ENCODE measurements around the gene SCAF4. TPM values are rescaled to one million over a fixed set of nuclear protein-coding genes. Genes with fewer than 3 reads are reported as not detected.
"Not testable (repeated sequence)": the region's sequence is repeated elsewhere in the genome, so short reads cannot be mapped to it uniquely, and the experiment has no call there.

Gene SCAF4
- total RNA-seq, 1 experiment from 2014 or later: 31.2 TPM

GRCh38 chr21:31656199-31657095 lies 75.5 kb downstream of the SCAF4 start:
- CTCF ChIA-PET: no interaction called here
- BruUV-seq (replicated peaks): no TSS peak
- DNase-seq: no peak

GRCh38 chr21:31654821-31655580 lies 76.9 kb downstream of the SCAF4 start:
- H3K27me3 Mint-ChIP-seq (ENCODE audit: unreplicated experiment); BruUV-seq (replicated peaks); H3K4me3 Mint-ChIP-seq (ENCODE audit: low read depth, unreplicated experiment); DNase-seq; intact Hi-C loops (cut with micrococcal nuclease; ENCODE audit: unreplicated experiment); H3K4me1 Mint-ChIP-seq (ENCODE audit: low read depth, unreplicated experiment); H3K27ac Mint-ChIP-seq (ENCODE audit: unreplicated experiment); H3K9me3 Mint-ChIP-seq (ENCODE audit: low read depth, unreplicated experiment); CTCF ChIA-PET: not testable (repeated sequence)
- H3K36me3 Mint-ChIP-seq (ENCODE audit: insufficient read depth, unreplicated experiment): peaks cover 13% of the 10 kb centered on the region

More at GRCh38 chr21:31656199-31657095, 75.5 kb downstream of the SCAF4 start:
- H3K4me3 Mint-ChIP-seq (ENCODE audit: low read depth, unreplicated experiment): no peak overlapping the region
- no peak for TF ChIP-seq CTCF (IDR thresholded peaks at IDR 0.05; ENCODE audit: unreplicated experiment)
- H3K36me3 Mint-ChIP-seq (ENCODE audit: insufficient read depth, unreplicated experiment): peaks cover 26% of the 10 kb centered on the region
- H3K27me3 Mint-ChIP-seq (ENCODE audit: unreplicated experiment): no peaks in the 10 kb centered on the region
- H3K9me3 Mint-ChIP-seq (ENCODE audit: low read depth, unreplicated experiment): no peaks in the 10 kb centered on the region
- intact Hi-C loops (cut with micrococcal nuclease; ENCODE audit: unreplicated experiment): no loop called here
- H3K27ac Mint-ChIP-seq (ENCODE audit: unreplicated experiment): peak overlapping the region; percentile 11
- H3K4me1 Mint-ChIP-seq (ENCODE audit: low read depth, unreplicated experiment): peaks cover 16% of the 10 kb centered on the region

GRCh38 chr21:31654340-31654739 lies 77.6 kb downstream of the SCAF4 start:
- no peak for DNase-seq
- intact Hi-C loops (cut with micrococcal nuclease; ENCODE audit: unreplicated experiment): no loop called here
- no peak for TF ChIP-seq CTCF (IDR thresholded peaks at IDR 0.05; ENCODE audit: unreplicated experiment)
- CTCF ChIA-PET: no interaction called here
- H3K4me3 Mint-ChIP-seq (ENCODE audit: low read depth, unreplicated experiment): no peak overlapping the region
- H3K27me3 Mint-ChIP-seq (ENCODE audit: unreplicated experiment): no peaks in the 10 kb centered on the region
- H3K36me3 Mint-ChIP-seq (ENCODE audit: insufficient read depth, unreplicated experiment): peaks cover 7% of the 10 kb centered on the region
- BruUV-seq (replicated peaks): no TSS peak
- no peaks in the 10 kb centered on the region for H3K9me3 Mint-ChIP-seq (ENCODE audit: low read depth, unreplicated experiment)
- no peak overlapping the region for H3K27ac Mint-ChIP-seq (ENCODE audit: unreplicated experiment)
- H3K4me1 Mint-ChIP-seq (ENCODE audit: low read depth, unreplicated experiment): peaks cover 9% of the 10 kb centered on the region

GRCh38 chr21:31651491-31651890 lies 80.4 kb downstream of the SCAF4 start:
- H3K27ac Mint-ChIP-seq (ENCODE audit: unreplicated experiment); DNase-seq; H3K4me3 Mint-ChIP-seq (ENCODE audit: low read depth, unreplicated experiment); BruUV-seq (replicated peaks); H3K27me3 Mint-ChIP-seq (ENCODE audit: unreplicated experiment); H3K4me1 Mint-ChIP-seq (ENCODE audit: low read depth, unreplicated experiment); intact Hi-C loops (cut with micrococcal nuclease; ENCODE audit: unreplicated experiment); H3K9me3 Mint-ChIP-seq (ENCODE audit: low read depth, unreplicated experiment); CTCF ChIA-PET; H3K36me3 Mint-ChIP-seq (ENCODE audit: insufficient read depth, unreplicated experiment): not testable (repeated sequence)

- H3K27ac Mint-ChIP-seq (ENCODE audit: unreplicated experiment): no peak overlapping the region
- BruUV-seq (replicated peaks): no TSS peak
- CTCF ChIA-PET: no interaction called here
- DNase-seq: no peak
- intact Hi-C loops (cut with micrococcal nuclease; ENCODE audit: unreplicated experiment): no loop called here
- no peak overlapping the region for H3K4me3 Mint-ChIP-seq (ENCODE audit: low read depth, unreplicated experiment)
- H3K27me3 Mint-ChIP-seq (ENCODE audit: unreplicated experiment): no peaks in the 10 kb centered on the region
- H3K4me1 Mint-ChIP-seq (ENCODE audit: low read depth, unreplicated experiment): no peaks in the 10 kb centered on the region
- H3K9me3 Mint-ChIP-seq (ENCODE audit: low read depth, unreplicated experiment): no peaks in the 10 kb centered on the region
- no peaks in the 10 kb centered on the region for H3K36me3 Mint-ChIP-seq (ENCODE audit: insufficient read depth, unreplicated experiment)
- TF ChIP-seq CTCF (IDR thresholded peaks at IDR 0.05; ENCODE audit: unreplicated experiment): no peak
These were observed 81.0 kb downstream of the SCAF4 start for GRCh38 chr21:31650930-31651329.
